SK-N-SH (cell line): ENCODE results near the gene FLT4. TPM values are rescaled to one million over a fixed set of nuclear protein-coding genes. Genes with fewer than 3 reads are reported as not detected.

Experiments
- CTCF ChIA-PET: fragments of 300-600, 350-600 bp; formaldehyde crosslinking; extraction: SDS; loops from one replicate; lab custom pipeline; 2021; lab: Yijun Ruan, JAX
- POLR2A ChIA-PET: fragments of 350-600 bp; sonication (Branson Sonifier 250); formaldehyde crosslinking; extraction: SDS; loops from one replicate; lab custom pipeline; 2020; ENCODE audit warnings: antibody characterized with exemption, inconsistent platforms; lab: Yijun Ruan, JAX
- DNase-seq: peaks from one replicate; pipeline ENCODE4 v3.0.0; 2012
- H2AFZ ChIP-seq: fragments of 200-600 bp; sonication (generic); 2 replicates; pipeline ENCODE4 v1.8.1; 2016; ENCODE audit warnings: antibody characterized with exemption, mild to moderate bottlenecking, low read depth
- H3F3A ChIP-seq: fragments of 200-600 bp; sonication (generic); replicated peaks from 2 replicates; pipeline ENCODE3; 2016; ENCODE audit warnings: antibody characterized with exemption, mild to moderate bottlenecking; ENCODE audit not compliant: insufficient read depth
- H3K27ac ChIP-seq, 2 experiments: fragments of 200-500 bp in 1 of 2; fragments of 200-600 bp in 1 of 2; sonication (Bioruptor generic) in 1 of 2; sonication (generic), shearing (Covaris generic) in 1 of 2; 2 replicates each; pipeline versions ENCODE4 v1.5.1 to v1.6.1; 2014 to 2016; ENCODE audit warnings: low read depth in 2 of 2, inconsistent platforms in 1 of 2, low read length in 1 of 2, mild to moderate bottlenecking in 1 of 2, mixed read lengths in 1 of 2
- H3K27me3 ChIP-seq: fragments of 200-600 bp; sonication (generic), shearing (Covaris generic); 2 replicates; pipeline ENCODE4 v1.6.1; 2016; ENCODE audit warnings: mixed run types; ENCODE audit not compliant: insufficient read depth
- H3K36me3 ChIP-seq, 2 experiments: fragments of 200-500 bp in 1 of 2; fragments of 200-600 bp in 1 of 2; sonication (Bioruptor generic) in 1 of 2; sonication (generic) in 1 of 2; replicated peaks in 1 of 2; 2 replicates each; pipeline versions ENCODE3 to v1.5.1; 2014 to 2016; ENCODE audit warnings: low read length in 1 of 2, mild to moderate bottlenecking in 1 of 2; ENCODE audit not compliant: insufficient read depth in 2 of 2, control insufficient read depth in 1 of 2
- H3K4me1 ChIP-seq, 2 experiments: fragments of 200-500 bp in 1 of 2; fragments of 200-600 bp in 1 of 2; sonication (Bioruptor generic) in 1 of 2; sonication (generic), shearing (Covaris generic) in 1 of 2; 2 replicates each; pipeline versions ENCODE4 v1.5.1 to v1.6.1; 2014 to 2016; ENCODE audit warnings: low read depth in 1 of 2, low read length in 1 of 2, mixed run types in 1 of 2; ENCODE audit not compliant: insufficient read depth in 2 of 2, control insufficient read depth in 1 of 2
- H3K4me2 ChIP-seq: fragments of 200-600 bp; sonication (generic), shearing (Covaris generic); 2 replicates; pipeline ENCODE4 v1.6.1; 2017; ENCODE audit warnings: mixed run types
- H3K4me3 ChIP-seq, 2 experiments: fragments of 200-500 bp in 1 of 2; fragments of 200-600 bp in 1 of 2; sonication (Bioruptor generic) in 1 of 2; sonication (generic), shearing (Covaris generic) in 1 of 2; 2 replicates each; pipeline versions ENCODE4 v1.5.1 to v1.8.1; 2014 to 2016; ENCODE audit warnings: low read depth in 2 of 2, inconsistent platforms in 1 of 2, low read length in 1 of 2, mild to moderate bottlenecking in 1 of 2, mixed read lengths in 1 of 2, moderate library complexity in 1 of 2
- H3K79me2 ChIP-seq: fragments of 200-600 bp; sonication (generic); 2 replicates; pipeline ENCODE4 v1.8.1; 2017; ENCODE audit warnings: mild to moderate bottlenecking; ENCODE audit not compliant: insufficient read depth
- H3K9ac ChIP-seq: fragments of 200-600 bp; sonication (generic); 2 replicates; pipeline ENCODE4 v1.6.1; 2017; ENCODE audit warnings: mixed run types
- H3K9me2 ChIP-seq: fragments of 200-600 bp; sonication (generic); 2 replicates; pipeline ENCODE4 v1.6.1; 2017; ENCODE audit warnings: mixed run types
- H3K9me3 ChIP-seq: fragments of 200-600 bp; sonication (generic); 2 replicates; pipeline ENCODE4 v1.6.1; 2017; ENCODE audit warnings: mixed run types, mild to moderate bottlenecking, moderate library complexity
- H4K20me1 ChIP-seq: fragments of 200-600 bp; sonication (generic); 2 replicates; pipeline ENCODE4 v1.6.1; 2017; ENCODE audit warnings: mild to moderate bottlenecking, mixed run types; ENCODE audit not compliant: insufficient read depth
- CHD2 ChIP-seq: fragments of 150-350 bp; IDR thresholded peaks from 2 replicates; pipeline ENCODE4 v1.6.1; 2018; ENCODE audit warnings: low read length; ENCODE audit not compliant: partially characterized antibody
- EP300 ChIP-seq, 2 experiments: IDR thresholded peaks; 2 replicates each; pipeline versions ENCODE4 v1.4.0 to v1.6.1; 2012; ENCODE audit warnings: borderline replicate concordance in 1 of 2, low read depth in 1 of 2, low read length in 1 of 2
- EZH2phosphoT487 ChIP-seq: fragments of 200-600 bp; sonication (generic); IDR thresholded peaks from 2 replicates; pipeline ENCODE4 v1.6.1; 2017; ENCODE audit warnings: low read depth, mixed run types, mild to moderate bottlenecking, antibody characterized with exemption, moderate library complexity, borderline replicate concordance
- FOXJ3 ChIP-seq: sonication (generic); formaldehyde crosslinking; IDR thresholded peaks from 2 replicates; pipeline ENCODE4 v1.5.1; 2020; ENCODE audit warnings: mild to moderate bottlenecking, missing genetic modification reagents
- GABPA ChIP-seq: IDR thresholded peaks from 2 replicates; pipeline ENCODE4 v1.4.0; 2012; ENCODE audit warnings: low read depth, mild to moderate bottlenecking
- JUND ChIP-seq: IDR thresholded peaks from 2 replicates; pipeline ENCODE4 v1.4.0; 2012
- MEF2A ChIP-seq: IDR thresholded peaks from 2 replicates; pipeline ENCODE4 v1.4.0; 2012; ENCODE audit warnings: low read depth, borderline replicate concordance
- NFIC ChIP-seq: IDR thresholded peaks from 2 replicates; pipeline ENCODE4 v1.4.0; 2012; ENCODE audit warnings: borderline replicate concordance
- POLR2AphosphoS5 ChIP-seq: IDR thresholded peaks from 2 replicates; pipeline ENCODE4 v1.6.1; 2012; ENCODE audit warnings: low read depth, low read length
- RAD21 ChIP-seq: IDR thresholded peaks from 2 replicates; pipeline ENCODE4 v1.6.1; 2012; ENCODE audit warnings: mild to moderate bottlenecking, low read length
- RCOR1 ChIP-seq: fragments of 150-350 bp; IDR thresholded peaks from 2 replicates; pipeline ENCODE4 v1.6.1; 2017; ENCODE audit warnings: antibody characterized with exemption, low read length
- REST ChIP-seq: IDR thresholded peaks from 2 replicates; pipeline ENCODE4 v1.6.1; 2012; ENCODE audit warnings: mild to moderate bottlenecking, low read depth, low read length, moderate library complexity
- RFX5 ChIP-seq: IDR thresholded peaks from 2 replicates; pipeline ENCODE4 v1.6.1; 2012; ENCODE audit warnings: mild to moderate bottlenecking, improper control_type of control experiment, low read length
- RXRA ChIP-seq: IDR thresholded peaks from 2 replicates; pipeline ENCODE4 v1.4.0; 2012; ENCODE audit warnings: low read depth, mild to moderate bottlenecking, borderline replicate concordance
- SIN3A ChIP-seq: IDR thresholded peaks from 2 replicates; pipeline ENCODE4 v1.6.1; 2012; ENCODE audit warnings: low read depth, mild to moderate bottlenecking, low read length, moderate library complexity, borderline replicate concordance
- TAF1 ChIP-seq: IDR thresholded peaks from 2 replicates; pipeline ENCODE4 v1.6.1; 2012; ENCODE audit warnings: low read depth, mild to moderate bottlenecking, low read length, moderate library complexity, borderline replicate concordance
- TEAD4 ChIP-seq: IDR thresholded peaks from 2 replicates; pipeline ENCODE4 v1.4.0; 2012; ENCODE audit warnings: mild to moderate bottlenecking, borderline replicate concordance; ENCODE audit not compliant: insufficient read depth
- USF1 ChIP-seq: IDR thresholded peaks from 2 replicates; pipeline ENCODE4 v1.4.0; 2012; ENCODE audit warnings: low read depth, borderline replicate concordance
- ZBTB33 ChIP-seq: IDR thresholded peaks from 2 replicates; pipeline ENCODE4 v1.4.0; 2012; ENCODE audit warnings: low read depth, borderline replicate concordance
- WGBS: methylation state at CpG from one replicate; pipeline ENCODE4 v1.1.6; 2017; ENCODE audit warnings: low lambda C conversion rate; 5-methylcytosine and 5-hydroxymethylcytosine counted together
- polyA plus RNA-seq, 3 experiments: library from polyadenylated mRNA; depleted of rRNA; stranded (reverse); fragments of >200 nt; gene quantifications; 2 replicates each; pipeline ENCODE4 v1.2.3, GENCODE V29; 2012

Gene FLT4
- polyA plus RNA-seq, 1 of the 3 experiments (the other 2 are of a cell fraction): 0.05 TPM

- no peak overlapping the region for H2AFZ ChIP-seq
- TF ChIP-seq EP300 (IDR thresholded peaks at IDR 0.05; ENCODE audit: borderline replicate concordance in 1 of 2, low read depth in 1 of 2, low read length in 1 of 2) (no peak), RAD21 (no peak), REST (no peak), SIN3A (no peak), RCOR1 (no peak), ZBTB33 (no peak), TAF1 (no peak), CHD2 (no peak), TEAD4 (no peak), NFIC (no peak), FOXJ3 (CRISPR knock-in tag) (no peak), EZH2phosphoT487 (no peak), POLR2AphosphoS5 (no peak), USF1 (no peak), MEF2A (no peak), JUND (no peak), RXRA (no peak), RFX5 (no peak), GABPA (no peak)
- no peak overlapping the region for H3K9ac ChIP-seq
- WGBS: 60% methylated on average over 5 of the region's 15 CpGs
- no peak overlapping the region for H3K4me3 ChIP-seq
- no peaks in the 10 kb centered on the region for H3K36me3 ChIP-seq
- no peaks in the 10 kb centered on the region for H3F3A ChIP-seq
- no peaks in the 10 kb centered on the region; the same call in 1 of the 2 replicates for H3K27me3 ChIP-seq
- ChIA-PET CTCF (interaction anchor here (6.1 kb wide), 1 partner anchor 10 kb away, joined by 43 read pairs; no protein-coding TSS in a partner anchor), POLR2A (no interaction called here)
- no peaks in the 10 kb centered on the region for H3K9me3 ChIP-seq
- H3K79me2 ChIP-seq: no peaks in the 10 kb centered on the region
- no peaks in the 10 kb centered on the region for H4K20me1 ChIP-seq
- no peaks in the 10 kb centered on the region for H3K9me2 ChIP-seq
- no peak overlapping the region for H3K4me2 ChIP-seq
- no peaks in the 10 kb centered on the region for H3K4me1 ChIP-seq
- no peak overlapping the region for H3K27ac ChIP-seq
- DNase-seq: no peak
Observed at GRCh38 chr5:180609386-180609785, 40.0 kb downstream of the FLT4 start.
